Regular cardiac myocyte (primary cell): Measurements from ENCODE around the gene USP46. TPM values are rescaled to one million over a fixed set of nuclear protein-coding genes. Genes with fewer than 3 reads are reported as not detected.

ENCODE experiments used
- total RNA-seq: library from RNA; depleted of rRNA; stranded (reverse); fragments of >200 nt; gene quantifications from 2 replicates; pipeline ENCODE4 v1.2.3, GENCODE V29; 2014

USP46 gene
- 14.1 and 15.5 TPM in 2 replicates for total RNA-seq

GRCh38 chr4:52659001-52659721 is at the start of gene USP46:
USP46 (minus strand) TSS chr4:52659301; CDS start chr4:52659150, 151 bp downstream.

Other genes with a start within 250 kb of the USP46 start
- gene ERVMER34-1, start 92.1 kb upstream of the USP46 start, total RNA-seq: under 0.01 TPM in 1 of 2 replicates, not detected in the other
- 0.19 and 0.28 TPM in 2 replicates for gene RASL11B, start 203.0 kb upstream of the USP46 start, total RNA-seq